Loucy (cell line): Measurements from ENCODE around the gene MED13.

Experiments
- H2AFZ ChIP-seq: fragments of 200-600 bp; sonication (generic); 2 replicates; pipeline ENCODE4 v1.6.0; 2016; ENCODE audit warnings: antibody characterized with exemption, mild to moderate bottlenecking, low read length, moderate library complexity
- H3F3A ChIP-seq: fragments of 200-600 bp; 2 replicates; pipeline ENCODE4 v1.6.0; 2016; ENCODE audit warnings: antibody characterized with exemption, low read depth, mild to moderate bottlenecking
- H3K27me3 ChIP-seq: fragments of 200-600 bp; sonication (generic); 2 replicates; pipeline ENCODE4 v1.6.1; 2014; ENCODE audit warnings: low read length, mild to moderate bottlenecking; ENCODE audit not compliant: insufficient read depth, poor library complexity, severe bottlenecking
- H3K36me3 ChIP-seq: fragments of 200-600 bp; sonication (generic); 2 replicates; pipeline ENCODE4 v1.6.1; 2016; ENCODE audit warnings: low read length; ENCODE audit not compliant: insufficient read depth
- H3K4me1 ChIP-seq: fragments of 200-600 bp; sonication (generic); 2 replicates; pipeline ENCODE4 v1.5.1; 2014; ENCODE audit warnings: low read length, mild to moderate bottlenecking; ENCODE audit not compliant: insufficient read depth, poor library complexity, severe bottlenecking
- H3K4me2 ChIP-seq: fragments of 200-600 bp; sonication (generic); 2 replicates; pipeline ENCODE4 v1.6.0; 2014; ENCODE audit warnings: antibody characterized with exemption, low read length, low read depth, mild to moderate bottlenecking; ENCODE audit not compliant: poor library complexity, severe bottlenecking
- H3K4me3 ChIP-seq: fragments of 200-600 bp; sonication (generic); 2 replicates; pipeline ENCODE4 v1.5.1; 2014; ENCODE audit warnings: low read length, mild to moderate bottlenecking, mixed read lengths; ENCODE audit not compliant: poor library complexity, severe bottlenecking
- H3K79me2 ChIP-seq: fragments of 200-600 bp; sonication (generic); 2 replicates; pipeline ENCODE4 v1.6.1; 2014; ENCODE audit warnings: low read length; ENCODE audit not compliant: insufficient read depth
- H3K9ac ChIP-seq: fragments of 200-600 bp; sonication (generic); 2 replicates; pipeline ENCODE4 v1.6.0; 2014; ENCODE audit warnings: mild to moderate bottlenecking, low read depth, low read length, moderate library complexity; ENCODE audit not compliant: poor library complexity, severe bottlenecking
- H3K9me2 ChIP-seq: fragments of 200-600 bp; sonication (generic); replicated peaks from 2 replicates; pipeline ENCODE4 v1.6.1; 2016; ENCODE audit warnings: low read depth, low read length, mixed read lengths
- H3K9me3 ChIP-seq: fragments of 200-600 bp; sonication (generic); 2 replicates; pipeline ENCODE4 v1.6.1; 2014; ENCODE audit warnings: mild to moderate bottlenecking, antibody characterized with exemption, low read length, low read depth; ENCODE audit not compliant: insufficient read depth
- H4K20me1 ChIP-seq: fragments of 200-600 bp; sonication (generic); 2 replicates; pipeline ENCODE4 v1.6.0; 2014; ENCODE audit warnings: antibody characterized with exemption, low read length, mild to moderate bottlenecking; ENCODE audit not compliant: insufficient read depth, poor library complexity, severe bottlenecking
- EZH2phosphoT487 ChIP-seq: fragments of 200-600 bp; IDR thresholded peaks from 2 replicates; pipeline ENCODE4 v1.6.1; 2018; ENCODE audit warnings: antibody characterized with exemption, mild to moderate bottlenecking, moderate library complexity, borderline replicate concordance
- TF ChIP-seq, protein P1 (sequence below): fragments of 200-600 bp; sonication (generic); conservative IDR thresholded peaks from 2 replicates; pipeline ENCODE4 v1.5.1; 2014; ENCODE audit warnings: mild to moderate bottlenecking, antibody characterized with exemption, low read length

The MED13 gene

DNA sequence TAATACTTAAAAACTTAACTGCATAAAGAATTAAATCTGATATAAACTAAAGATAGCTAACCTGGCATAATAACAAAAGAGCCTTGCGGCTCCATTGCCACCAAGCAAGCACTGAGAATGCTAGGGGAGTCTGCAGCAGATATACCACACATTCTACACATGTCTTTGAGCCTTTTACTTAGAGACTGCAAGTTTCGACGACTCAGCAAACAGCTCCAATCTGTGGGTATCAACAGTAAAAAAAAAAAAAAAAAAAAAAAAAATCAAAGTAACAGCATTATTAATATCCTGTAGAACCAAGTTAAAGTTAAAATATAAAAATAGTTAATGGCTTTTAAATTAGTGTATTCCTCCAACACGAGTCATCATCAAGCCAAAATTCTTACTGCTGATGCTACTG is 109.5 kb downstream of the MED13 start:
- Histone ChIP-seq H3K4me2 (no peak overlapping the region), H3K4me1 (no peaks in the 10 kb centered on the region), H2AFZ (no peak overlapping the region), H3F3A (no peaks in the 10 kb centered on the region), H3K9ac (no peak overlapping the region), H3K9me2 (no peaks in the 10 kb centered on the region), H3K27me3 (no peaks in the 10 kb centered on the region), H4K20me1 (no peaks in the 10 kb centered on the region), H3K9me3 (no peaks in the 10 kb centered on the region), H3K4me3 (no peak overlapping the region), H3K79me2 (no peaks in the 10 kb centered on the region), H3K36me3 (peaks cover 71% of the 10 kb centered on the region)
- no peak for TF ChIP-seq EZH2phosphoT487
- TF ChIP-seq, protein P1, sequence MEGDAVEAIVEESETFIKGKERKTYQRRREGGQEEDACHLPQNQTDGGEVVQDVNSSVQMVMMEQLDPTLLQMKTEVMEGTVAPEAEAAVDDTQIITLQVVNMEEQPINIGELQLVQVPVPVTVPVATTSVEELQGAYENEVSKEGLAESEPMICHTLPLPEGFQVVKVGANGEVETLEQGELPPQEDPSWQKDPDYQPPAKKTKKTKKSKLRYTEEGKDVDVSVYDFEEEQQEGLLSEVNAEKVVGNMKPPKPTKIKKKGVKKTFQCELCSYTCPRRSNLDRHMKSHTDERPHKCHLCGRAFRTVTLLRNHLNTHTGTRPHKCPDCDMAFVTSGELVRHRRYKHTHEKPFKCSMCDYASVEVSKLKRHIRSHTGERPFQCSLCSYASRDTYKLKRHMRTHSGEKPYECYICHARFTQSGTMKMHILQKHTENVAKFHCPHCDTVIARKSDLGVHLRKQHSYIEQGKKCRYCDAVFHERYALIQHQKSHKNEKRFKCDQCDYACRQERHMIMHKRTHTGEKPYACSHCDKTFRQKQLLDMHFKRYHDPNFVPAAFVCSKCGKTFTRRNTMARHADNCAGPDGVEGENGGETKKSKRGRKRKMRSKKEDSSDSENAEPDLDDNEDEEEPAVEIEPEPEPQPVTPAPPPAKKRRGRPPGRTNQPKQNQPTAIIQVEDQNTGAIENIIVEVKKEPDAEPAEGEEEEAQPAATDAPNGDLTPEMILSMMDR, result no peak

DNA sequence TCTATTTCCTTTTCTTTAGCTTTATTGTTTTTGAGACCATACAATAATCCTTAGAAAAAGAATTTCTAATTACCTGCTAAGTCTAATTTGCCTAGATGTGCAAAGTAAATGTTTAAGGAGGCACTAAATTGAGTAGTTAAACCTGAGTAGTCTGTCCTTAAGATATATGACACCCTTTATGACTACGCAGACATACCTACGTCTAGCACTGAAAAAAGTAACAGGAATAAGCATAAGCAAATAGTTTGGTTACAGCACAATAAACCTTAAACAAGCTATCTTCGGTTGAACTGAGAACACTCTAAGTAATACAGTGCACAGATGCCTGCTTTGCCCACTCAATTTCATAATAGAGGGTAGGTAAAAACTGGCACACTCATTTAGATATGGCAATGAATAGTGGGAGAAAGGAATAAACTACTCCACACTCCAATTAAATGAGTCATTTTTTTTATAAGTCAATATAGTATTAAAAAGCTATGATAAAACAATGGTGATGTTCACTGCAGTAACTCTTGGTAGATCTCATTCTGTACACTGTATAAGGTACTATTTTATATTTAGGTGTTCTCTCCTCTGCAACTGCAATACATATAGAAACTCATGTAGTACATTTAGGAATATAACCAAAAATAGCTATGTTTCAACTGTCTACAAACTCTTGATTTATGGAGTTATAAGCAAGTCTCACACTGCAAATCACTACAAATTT is 117.6 kb downstream of the MED13 start:
- Histone ChIP-seq H3K79me2 (no peaks in the 10 kb centered on the region), H3K36me3 (peaks cover 82% of the 10 kb centered on the region)
- TF ChIP-seq, protein P1, result no peak
- TF ChIP-seq EZH2phosphoT487, result no peak

DNA sequence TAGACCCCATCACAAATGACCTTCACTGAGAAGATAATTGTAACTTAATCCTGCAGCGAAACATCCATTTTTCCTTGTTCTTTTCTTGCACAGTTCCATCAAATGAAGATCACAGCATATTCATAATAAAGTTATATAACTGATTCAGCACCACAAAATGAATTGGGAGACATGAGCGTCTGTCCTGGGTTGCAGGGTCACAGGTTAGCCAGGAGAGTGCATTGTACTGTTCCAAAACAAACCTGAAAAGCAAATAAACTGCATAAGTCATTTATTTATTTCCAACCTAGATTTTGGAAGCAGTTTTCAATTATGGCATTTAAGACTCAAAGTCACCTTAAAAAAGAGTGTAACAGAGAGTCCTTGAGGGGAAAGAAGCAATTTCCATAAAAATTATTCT is 118.7 kb downstream of the MED13 start:
- no peak for TF ChIP-seq EZH2phosphoT487
- TF ChIP-seq, protein P1, result no peak
- Histone ChIP-seq H3F3A (no peaks in the 10 kb centered on the region), H3K4me3 (no peak overlapping the region), H3K27me3 (no peaks in the 10 kb centered on the region), H3K9me3 (no peaks in the 10 kb centered on the region), H2AFZ (no peak overlapping the region), H3K9me2 (no peaks in the 10 kb centered on the region), H3K4me1 (no peaks in the 10 kb centered on the region), H3K9ac (no peak overlapping the region), H3K4me2 (no peak overlapping the region), H3K79me2 (no peaks in the 10 kb centered on the region), H3K36me3 (peaks cover 72% of the 10 kb centered on the region), H4K20me1 (no peaks in the 10 kb centered on the region)

More for the DNA sequence above, 117.6 kb downstream of the MED13 start:
- no peaks in the 10 kb centered on the region for H3K9me3 ChIP-seq
- no peak overlapping the region for H2AFZ ChIP-seq
- no peak overlapping the region for H3K4me2 ChIP-seq
- H4K20me1 ChIP-seq, result no peaks in the 10 kb centered on the region
- H3K27me3 ChIP-seq, result no peaks in the 10 kb centered on the region
- no peaks in the 10 kb centered on the region for H3K9me2 ChIP-seq
- H3F3A ChIP-seq, result no peaks in the 10 kb centered on the region
- no peak overlapping the region for H3K9ac ChIP-seq
- H3K4me1 ChIP-seq, result no peaks in the 10 kb centered on the region
- H3K4me3 ChIP-seq, result no peak overlapping the region
